ENCODE data around the gene PSMA8. TPM values are rescaled to one million over a fixed set of nuclear protein-coding genes. Genes with fewer than 3 reads are reported as not detected.
A peak's percentile ranks its signal among the peaks of the same experiment; 100 is the strongest.

The PSMA8 gene
- total RNA-seq, 1 experiment from 2014 or later = not detected

- H3K4me1 Mint-ChIP-seq = peaks cover 18 to 23% of the 10 kb centered on the region in 2 experiments
- no peaks in the 10 kb centered on the region for H3K27me3 Mint-ChIP-seq (ENCODE audit: low read depth)
- H3K23ac ChIP-seq (ENCODE audit: insufficient read length, low read depth, low read length) = no peak overlapping the region
- no peak overlapping the region for H4K91ac ChIP-seq (ENCODE audit: insufficient read length, low read depth, low read length)
- no peak overlapping the region for H4K8ac ChIP-seq (replicated peaks; ENCODE audit: insufficient read length, low read depth, low read length)
- H3T11ph ChIP-seq (ENCODE audit: low read length) = no peak overlapping the region
- no peak overlapping the region for H2AFZ ChIP-seq (ENCODE audit: low read length)
- no peaks in the 10 kb centered on the region for H3K79me1 ChIP-seq (ENCODE audit: insufficient read depth, low read depth, low read length, poor library complexity, severe bottlenecking)
- no peak overlapping the region for H3K9ac ChIP-seq (ENCODE audit: extremely low read depth, insufficient read length, low read length)
- H3K9me3 ChIP-seq (ENCODE audit: control insufficient read depth, low read depth, low read length) = no peaks in the 10 kb centered on the region
- H3K18ac ChIP-seq (ENCODE audit: insufficient read length, low read depth, low read length) = no peak overlapping the region
- WGBS (ENCODE audit: extremely low coverage, insufficient read length, low lambda C conversion rate) = no CpG with 5 or more reads among the region's 3 CpGs
- no peak overlapping the region for H3K27ac ChIP-seq (ENCODE audit: insufficient read length, low read depth, low read length)
- H2BK15ac ChIP-seq (ENCODE audit: low read depth, low read length) = no peak overlapping the region
- H2AK5ac ChIP-seq (ENCODE audit: insufficient read length, low read length) = no peak overlapping the region
- peaks cover 10% of the 10 kb centered on the region; the same call in 1 of the 2 replicates for H3K79me2 ChIP-seq (ENCODE audit: insufficient read depth, low read length)
- H3K4me1 ChIP-seq (ENCODE audit: insufficient read depth, low read length) = no peaks in the 10 kb centered on the region; the same call in 1 of the 2 replicates
- H2BK120ac ChIP-seq (ENCODE audit: low read depth, low read length, poor library complexity, severe bottlenecking) = no peak overlapping the region
- H3K9me3 Mint-ChIP-seq = no peaks in the 10 kb centered on the region
- no peak overlapping the region for H2BK20ac ChIP-seq (ENCODE audit: low read depth, low read length, poor library complexity, severe bottlenecking)
- peak overlapping the region; percentile 91 to 95 for H3K4me3 Mint-ChIP-seq
- H3K27ac Mint-ChIP-seq = no peak overlapping the region
- no peak overlapping the region for H3K4ac ChIP-seq (ENCODE audit: low read depth, low read length)
- no peak for DNase-seq
- H3K36me3 Mint-ChIP-seq (ENCODE audit: insufficient read depth in 1 of 3, low read depth in 3 of 3) = peaks cover 7 to 28% (median 26%) of the 10 kb centered on the region in 3 experiments; a peak in 5 of 7 replicates
- H3K27me3 ChIP-seq (ENCODE audit: insufficient read depth, low read length) = no peaks in the 10 kb centered on the region
- H4K5ac ChIP-seq (ENCODE audit: insufficient read length, low read depth, low read length) = no peak overlapping the region
- no peak overlapping the region for H3K4me2 ChIP-seq (ENCODE audit: insufficient read depth, insufficient read length, low read length)
- no peaks in the 10 kb centered on the region for H4K20me1 ChIP-seq (ENCODE audit: control insufficient read depth, insufficient read depth, insufficient read length)
- H2BK5ac ChIP-seq (ENCODE audit: insufficient read length, low read length) = no peak overlapping the region
- H3K56ac ChIP-seq (ENCODE audit: insufficient read length, low read depth, low read length) = no peak overlapping the region
- H2BK12ac ChIP-seq (ENCODE audit: insufficient read length, low read depth, low read length) = no peak overlapping the region
- H3K14ac ChIP-seq (ENCODE audit: insufficient read depth, low read length) = no peak overlapping the region
- H3K23me2 ChIP-seq (ENCODE audit: insufficient read length, low read depth, low read length, poor library complexity, severe bottlenecking) = peaks cover 9% of the 10 kb centered on the region
- no peak for TF ChIP-seq CTCF (conservative IDR thresholded peaks at IDR 0.05)
These were observed 45.2 kb upstream of the PSMA8 start for GRCh38 chr18:26088487-26088886.

Data from H9 (cell line).